ENCODE measurements around the gene HECTD4. TPM values are rescaled to one million over a fixed set of nuclear protein-coding genes. Genes with fewer than 3 reads are reported as not detected.

HECTD4 gene
- total RNA-seq: 10 to 100 TPM; 54.3 to 60.9 TPM
- 110 to 138 reads per million in 2 donors for total RNA-seq

- Mint-ChIP-seq H3K36me3 (ENCODE audit: low read depth) (peaks cover 4% of the 10 kb centered on the region), H3K4me3 (peak within 1 kb of the TSS; percentile 98), H3K27ac (peak within 1 kb of the TSS; percentile 80), H3K27me3 (no peaks in the 10 kb centered on the region), H3K4me1 (peaks cover 15% of the 10 kb centered on the region)
- DNase-seq (peak; percentile 88 to 95 (median 88)), ATAC-seq (peak; percentile 98)
- H3K9me3 ChIP-seq (ENCODE audit: control insufficient read depth, low read length, poor library complexity, severe bottlenecking): no peaks in the 10 kb centered on the region
These were observed at the start of gene HECTD4 for GRCh38 chr12:112381883-112382796. HECTD4 (minus strand) TSS chr12:112382431; CDS start chr12:112382128, 303 bp downstream.

GRCh38 chr12:112431965-112432364, 49.7 kb upstream of the HECTD4 start:
- Mint-ChIP-seq H3K36me3 (ENCODE audit: low read depth) (no peaks in the 10 kb centered on the region), H3K27ac (peak overlapping the region; percentile 78), H3K27me3 (no peaks in the 10 kb centered on the region), H3K4me1 (peaks cover 24% of the 10 kb centered on the region), H3K4me3 (peak overlapping the region; percentile 51)
- no peak for DNase-seq
- H3K9me3 ChIP-seq (ENCODE audit: control insufficient read depth, low read length, poor library complexity, severe bottlenecking): no peaks in the 10 kb centered on the region
- no peak for ATAC-seq

GRCh38 chr12:112430929-112431328, 48.7 kb upstream of the HECTD4 start:
- no peaks in the 10 kb centered on the region for H3K36me3 Mint-ChIP-seq (ENCODE audit: low read depth)
- peak; percentile 33 for ATAC-seq
- H3K4me1 Mint-ChIP-seq: peaks cover 25% of the 10 kb centered on the region
- peak overlapping the region; percentile 78 for H3K27ac Mint-ChIP-seq
- peak overlapping the region; percentile 51 for H3K4me3 Mint-ChIP-seq
- H3K9me3 ChIP-seq (ENCODE audit: control insufficient read depth, low read length, poor library complexity, severe bottlenecking): no peaks in the 10 kb centered on the region
- H3K27me3 Mint-ChIP-seq: no peaks in the 10 kb centered on the region
- no peak for DNase-seq

GRCh38 chr12:112427760-112428159, 45.5 kb upstream of the HECTD4 start:
- no peaks in the 10 kb centered on the region for H3K9me3 ChIP-seq (ENCODE audit: control insufficient read depth, low read length, poor library complexity, severe bottlenecking)
- H3K4me1 Mint-ChIP-seq: peaks cover 30% of the 10 kb centered on the region
- no peaks in the 10 kb centered on the region for H3K36me3 Mint-ChIP-seq (ENCODE audit: low read depth)
- H3K4me3 Mint-ChIP-seq: no peak overlapping the region
- no peak overlapping the region for H3K27ac Mint-ChIP-seq
- no peak for DNase-seq
- no peak for ATAC-seq
- H3K27me3 Mint-ChIP-seq: no peaks in the 10 kb centered on the region

GRCh38 chr12:112425582-112426382, 43.6 kb upstream of the HECTD4 start:
- no peak for ATAC-seq
- H3K4me1 Mint-ChIP-seq: peaks cover 27% of the 10 kb centered on the region
- no peak overlapping the region for H3K4me3 Mint-ChIP-seq
- H3K36me3 Mint-ChIP-seq (ENCODE audit: low read depth): peaks cover 2% of the 10 kb centered on the region
- H3K27ac Mint-ChIP-seq: no peak overlapping the region
- no peaks in the 10 kb centered on the region for H3K27me3 Mint-ChIP-seq
- DNase-seq: no peak
- no peaks in the 10 kb centered on the region for H3K9me3 ChIP-seq (ENCODE audit: control insufficient read depth, low read length, poor library complexity, severe bottlenecking)

- no peaks in the 10 kb centered on the region for H3K27me3 Mint-ChIP-seq
- H3K9me3 ChIP-seq (ENCODE audit: control insufficient read depth, low read length, poor library complexity, severe bottlenecking): no peaks in the 10 kb centered on the region
- no peak overlapping the region for H3K4me3 Mint-ChIP-seq
- DNase-seq: no peak
- peaks cover 36% of the 10 kb centered on the region for H3K4me1 Mint-ChIP-seq
- peaks cover 2% of the 10 kb centered on the region for H3K36me3 Mint-ChIP-seq (ENCODE audit: low read depth)
- peak overlapping the region; percentile 47 for H3K27ac Mint-ChIP-seq
- ATAC-seq: no peak
These were observed 41.9 kb upstream of the HECTD4 start for GRCh38 chr12:112424126-112424525.

GRCh38 chr12:112422531-112422930, 40.3 kb upstream of the HECTD4 start:
- H3K4me3 Mint-ChIP-seq: no peak overlapping the region
- ATAC-seq (no peak), DNase-seq (no peak)
- H3K9me3 ChIP-seq (ENCODE audit: control insufficient read depth, low read length, poor library complexity, severe bottlenecking): no peaks in the 10 kb centered on the region
- H3K36me3 Mint-ChIP-seq (ENCODE audit: low read depth): peaks cover 5% of the 10 kb centered on the region
- H3K27ac Mint-ChIP-seq: no peak overlapping the region
- no peaks in the 10 kb centered on the region for H3K27me3 Mint-ChIP-seq
- peaks cover 32% of the 10 kb centered on the region for H3K4me1 Mint-ChIP-seq

- Mint-ChIP-seq H3K4me1 (peaks cover 33% of the 10 kb centered on the region), H3K36me3 (ENCODE audit: low read depth) (peaks cover 5% of the 10 kb centered on the region), H3K4me3 (no peak overlapping the region), H3K27me3 (no peaks in the 10 kb centered on the region), H3K27ac (peak overlapping the region; percentile 82)
- no peak for DNase-seq
- no peaks in the 10 kb centered on the region for H3K9me3 ChIP-seq (ENCODE audit: control insufficient read depth, low read length, poor library complexity, severe bottlenecking)
- ATAC-seq: no peak
These were observed 39.1 kb upstream of the HECTD4 start for GRCh38 chr12:112421363-112421762.

- Mint-ChIP-seq H3K27ac (peak overlapping the region; percentile 97), H3K4me3 (peak overlapping the region; percentile 36), H3K36me3 (ENCODE audit: low read depth) (peaks cover 5% of the 10 kb centered on the region), H3K27me3 (no peaks in the 10 kb centered on the region), H3K4me1 (peaks cover 33% of the 10 kb centered on the region)
- H3K9me3 ChIP-seq (ENCODE audit: control insufficient read depth, low read length, poor library complexity, severe bottlenecking): no peaks in the 10 kb centered on the region
- ATAC-seq (no peak), DNase-seq (no peak)
These were observed 38.5 kb upstream of the HECTD4 start for GRCh38 chr12:112420740-112421139.

GRCh38 chr12:112419297-112420133, 37.3 kb upstream of the HECTD4 start:
- ATAC-seq: peak; percentile 60

GRCh38 chr12:112418608-112419296, 36.5 kb upstream of the HECTD4 start, which contains the start of gene PTPN11:
PTPN11 (plus strand) TSS chr12:112418947; CDS start chr12:112419112, 165 bp downstream.
- Mint-ChIP-seq H3K27ac (peak within 1 kb of the TSS; percentile 97), H3K36me3 (ENCODE audit: low read depth) (peaks cover 5% of the 10 kb centered on the region), H3K27me3 (no peaks in the 10 kb centered on the region), H3K4me1 (peaks cover 25% of the 10 kb centered on the region), H3K4me3 (peak within 1 kb of the TSS; percentile 99)
- DNase-seq (peak; percentile 84 to 87 (median 86)), ATAC-seq (peak; percentile 88)
- no peaks in the 10 kb centered on the region for H3K9me3 ChIP-seq (ENCODE audit: control insufficient read depth, low read length, poor library complexity, severe bottlenecking)

More at GRCh38 chr12:112419297-112420133, 37.3 kb upstream of the HECTD4 start:
- Mint-ChIP-seq H3K4me3 (peak overlapping the region; percentile 87), H3K27me3 (no peaks in the 10 kb centered on the region), H3K36me3 (ENCODE audit: low read depth) (peaks cover 5% of the 10 kb centered on the region), H3K4me1 (peaks cover 31% of the 10 kb centered on the region), H3K27ac (peak overlapping the region; percentile 97)
- H3K9me3 ChIP-seq (ENCODE audit: control insufficient read depth, low read length, poor library complexity, severe bottlenecking): no peaks in the 10 kb centered on the region
- DNase-seq: peak in 1 of 3 donors; percentile 56

GRCh38 chr12:112418273-112418607, 36.0 kb upstream of the HECTD4 start:
- H3K4me1 Mint-ChIP-seq: peaks cover 25% of the 10 kb centered on the region
- H3K36me3 Mint-ChIP-seq (ENCODE audit: low read depth): peaks cover 5% of the 10 kb centered on the region
- no peaks in the 10 kb centered on the region for H3K9me3 ChIP-seq (ENCODE audit: control insufficient read depth, low read length, poor library complexity, severe bottlenecking)
- H3K27ac Mint-ChIP-seq: peak overlapping the region; percentile 97
- no peaks in the 10 kb centered on the region for H3K27me3 Mint-ChIP-seq
- H3K4me3 Mint-ChIP-seq: peak overlapping the region; percentile 99
- DNase-seq (no peak), ATAC-seq (peak; percentile 1)

Measured in T-helper 17 cell (primary cell).